ENCODE data around the gene MAGED2.

DNA sequence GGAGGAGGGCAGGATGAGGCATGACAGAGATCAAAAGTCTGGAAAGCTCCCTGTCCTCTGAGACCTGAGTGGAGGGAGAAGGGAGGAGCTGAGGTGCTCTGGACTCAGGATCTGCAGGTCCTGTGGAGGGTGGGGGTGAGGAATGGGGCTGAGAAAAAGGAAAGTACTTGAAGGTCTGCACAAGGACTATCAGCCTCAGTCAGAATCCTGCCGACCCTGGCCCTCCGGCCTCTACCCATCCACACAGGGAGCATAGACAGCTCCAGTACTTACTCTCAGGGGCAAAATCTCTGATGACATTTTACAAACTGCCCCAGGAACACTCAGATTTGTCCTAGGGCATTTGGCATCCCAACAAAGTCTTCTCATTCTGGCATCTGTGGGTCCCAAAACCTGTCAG, 8.5 kb upstream of the MAGED2 start:
- TF ChIP-seq CTCF (IDR thresholded peaks at IDR 0.05; ENCODE audit: insufficient read depth, low read length, poor library complexity, severe bottlenecking) (no peak), EZH2phosphoT487 (conservative IDR thresholded peaks at IDR 0.05; ENCODE audit: low read length) (no peak)

All from SU-DHL-6 (cell line).